Loucy (cell line): Measurements from ENCODE around the gene BCDIN3D.

Experiments
- CTCF ChIP-seq: fragments of 200-600 bp; sonication (generic); conservative IDR thresholded peaks from 2 replicates; pipeline ENCODE4 v1.5.1; 2014; ENCODE audit warnings: mild to moderate bottlenecking, antibody characterized with exemption, low read length
- EZH2phosphoT487 ChIP-seq: fragments of 200-600 bp; IDR thresholded peaks from 2 replicates; pipeline ENCODE4 v1.6.1; 2018; ENCODE audit warnings: antibody characterized with exemption, mild to moderate bottlenecking, moderate library complexity, borderline replicate concordance

DNA sequence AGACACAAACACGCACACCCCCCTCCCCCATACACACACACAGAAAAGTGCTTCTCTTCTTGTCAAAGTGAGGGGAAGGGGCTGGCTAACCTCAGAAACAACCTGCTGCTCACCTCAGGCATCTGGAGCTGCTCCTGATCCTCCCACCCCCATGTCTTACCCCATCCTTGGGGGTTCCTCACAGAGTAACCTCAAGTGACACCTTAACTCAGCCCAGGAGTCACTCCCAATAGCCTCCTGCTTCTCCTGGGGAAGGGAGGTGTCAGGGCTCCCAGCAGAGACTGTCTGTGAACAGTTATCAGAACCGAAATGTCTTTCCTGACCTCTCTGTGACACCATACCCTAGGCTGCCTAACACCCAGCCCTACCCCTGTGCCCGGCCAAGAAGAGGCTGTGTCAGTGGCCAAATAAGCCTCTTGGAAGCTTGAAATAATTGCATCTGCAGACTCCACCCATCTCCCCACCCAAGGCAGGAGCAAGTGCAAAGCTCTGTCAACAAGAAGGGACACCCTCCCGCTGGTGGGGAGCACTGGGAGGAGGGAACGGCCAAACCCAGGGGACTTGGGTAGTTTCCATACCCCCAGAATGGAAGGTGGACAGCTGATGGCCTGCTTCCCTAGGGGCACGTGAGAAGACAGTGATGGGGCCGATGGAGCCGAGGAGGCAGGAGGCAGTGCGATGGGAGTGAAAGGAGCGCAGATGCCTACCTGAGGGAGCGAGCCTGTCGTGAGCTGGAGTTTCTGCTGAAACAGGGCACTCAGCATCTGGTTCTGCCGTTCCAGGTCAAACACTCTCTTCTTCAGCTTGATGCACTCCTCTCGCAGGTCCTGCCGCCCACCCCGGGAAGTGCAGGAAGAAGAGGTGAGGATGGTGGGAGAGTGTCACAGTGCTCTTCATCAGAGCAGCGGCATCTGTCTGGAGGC lies 41.5 kb downstream of the BCDIN3D start:
- no peak for TF ChIP-seq CTCF
- no peak for TF ChIP-seq EZH2phosphoT487
